Right ventricle myocardium superior (tissue), 1 donor: ENCODE results near the gene PPP2R5C. TPM values are rescaled to one million over a fixed set of nuclear protein-coding genes. Genes with fewer than 3 reads are reported as not detected.
"Not testable (repeated sequence)": the region's sequence is repeated elsewhere in the genome, so short reads cannot be mapped to it uniquely, and the experiment has no call there.

Experiments
- ATAC-seq: fragments of 200-7000 bp; cut with Tn5 transposase; one replicate; pipeline ENCODE4 v1.9.1; 2020; ENCODE audit warnings: mild to moderate bottlenecking; ENCODE audit not compliant: poor library complexity
- DNase-seq: peaks from one replicate; pipeline ENCODE4 v3.0.0-alpha.2; 2020
- intact Hi-C: fragments of 100-400 bp; cut with DNase I; formaldehyde crosslinking; loops from one replicate; pipeline ENCODE4 v1.11.2; 2022
- total RNA-seq: library from RNA; stranded (reverse); fragmentation: NEBNext Ultra II Directional; extraction: Animal tissue kit (Norgen Biotek cat#: 25700); gene quantifications from one replicate; pipeline ENCODE4 v1.2.1, GENCODE V29; 2021
- donor health status: DM: no; HTN: yes; CAD: no; lungs with severe emphysema.

Gene PPP2R5C
- total RNA-seq, 1 donor from 2014 or later, result 169 TPM

DNA sequence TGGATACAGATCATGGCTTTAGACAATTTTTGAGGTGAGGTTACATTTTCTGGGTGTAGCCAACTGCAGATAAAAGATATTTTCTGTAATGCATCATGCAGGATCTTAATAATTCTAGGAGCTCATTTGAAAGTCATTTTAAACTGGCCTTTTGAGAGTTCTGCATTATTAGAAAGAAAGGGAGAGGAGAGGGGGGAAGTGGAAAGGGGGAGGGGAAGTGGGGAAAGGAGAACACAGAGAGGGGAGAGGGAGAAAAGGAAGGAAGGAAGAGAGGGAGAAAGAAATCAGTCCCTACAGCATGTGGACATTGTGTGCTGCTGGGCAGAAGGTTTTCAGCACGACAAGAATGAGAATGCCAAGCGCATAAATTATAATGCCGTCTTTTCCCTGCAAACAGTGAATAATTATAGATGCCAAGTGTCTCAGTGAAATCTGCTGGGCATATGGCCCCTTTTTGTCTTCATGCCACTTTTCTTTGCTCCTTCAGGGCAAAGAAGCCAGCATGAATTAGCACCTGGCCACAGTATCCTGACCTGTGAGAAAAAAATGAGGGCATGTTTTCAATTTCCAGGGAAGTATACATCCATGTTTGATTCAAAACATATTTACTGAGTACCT is 22.7 kb upstream of the PPP2R5C start:
- ATAC-seq (no peak), DNase-seq (no peak)
- intact Hi-C loops, result no loop called here

DNA sequence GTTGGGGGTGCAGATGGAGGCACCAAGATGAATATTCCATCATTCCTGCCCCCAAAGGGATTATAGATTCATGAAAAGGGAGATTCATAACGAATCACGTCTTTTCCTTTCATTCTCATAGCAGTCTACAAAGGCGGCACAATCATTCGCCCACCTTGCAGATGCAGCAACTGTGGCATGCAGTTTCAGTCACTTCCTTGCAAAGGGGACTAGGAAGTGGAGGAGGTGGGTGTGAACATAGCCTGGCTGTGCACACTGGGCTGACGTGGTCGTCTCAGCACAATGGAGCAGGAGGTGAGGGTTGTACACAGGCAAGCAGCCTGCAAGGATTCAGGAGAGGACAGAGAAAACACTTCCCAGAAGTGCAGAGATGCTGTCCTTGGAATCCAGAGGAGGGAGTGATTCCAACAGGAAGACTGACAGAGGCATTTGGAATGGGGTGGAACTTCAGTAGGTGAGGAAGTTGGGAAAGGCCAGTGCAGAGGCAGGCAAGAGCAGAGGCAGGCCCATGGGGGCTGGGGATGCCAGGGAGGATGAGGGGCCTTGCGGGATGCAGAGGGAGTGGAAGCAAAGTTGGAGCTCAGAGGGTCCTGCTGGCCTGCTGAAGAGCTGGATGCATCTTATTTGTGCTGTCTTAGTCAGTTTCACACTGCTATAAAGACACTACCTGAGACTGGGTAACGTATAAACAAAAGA is 21.9 kb upstream of the PPP2R5C start:
- intact Hi-C loops, result no loop called here
- DNase-seq (no peak), ATAC-seq (no peak)

DNA sequence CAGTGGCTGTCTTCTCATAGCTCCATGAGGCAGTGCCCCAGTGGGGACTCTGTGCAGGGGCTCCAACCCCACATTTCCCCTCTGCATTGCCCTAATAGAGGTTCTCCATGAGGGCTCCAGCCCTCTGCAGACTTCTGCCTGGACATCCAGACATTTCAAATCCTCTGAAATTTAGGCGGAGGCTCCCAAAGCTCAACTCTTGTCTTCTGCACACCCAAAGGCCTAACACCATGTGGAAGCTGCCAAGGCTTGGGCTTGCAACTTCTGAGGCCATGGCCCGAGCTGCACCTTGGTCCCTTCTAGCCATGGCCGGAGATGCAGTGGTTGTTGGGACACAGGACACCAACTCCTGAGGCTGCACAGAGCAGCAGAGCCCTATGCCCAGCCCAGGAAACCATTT is 20.5 kb upstream of the PPP2R5C start:
- ATAC-seq (no peak), DNase-seq (no peak)
- intact Hi-C loops, result no loop called here

DNA sequence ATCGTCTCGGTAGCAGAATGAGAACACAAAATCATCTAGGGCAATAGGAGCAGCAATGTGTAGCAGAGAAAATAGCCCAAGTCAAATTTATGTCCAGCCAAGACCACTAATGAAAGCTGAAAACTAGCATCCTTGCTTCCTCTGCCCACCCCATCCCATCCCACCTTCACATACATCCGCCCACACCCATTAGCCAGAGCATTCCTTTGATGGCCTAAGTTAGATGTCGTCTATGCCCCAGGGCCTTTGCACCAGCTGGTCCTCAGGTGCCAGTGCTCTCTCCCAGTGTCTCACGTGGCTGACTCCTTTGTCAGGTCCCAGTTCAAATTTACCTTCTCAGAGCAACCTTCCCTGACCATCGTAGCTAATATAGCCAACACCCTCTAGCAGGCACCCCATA is 17.8 kb upstream of the PPP2R5C start:
- DNase-seq (no peak), ATAC-seq (no peak)
- intact Hi-C loops, result no loop called here

DNA sequence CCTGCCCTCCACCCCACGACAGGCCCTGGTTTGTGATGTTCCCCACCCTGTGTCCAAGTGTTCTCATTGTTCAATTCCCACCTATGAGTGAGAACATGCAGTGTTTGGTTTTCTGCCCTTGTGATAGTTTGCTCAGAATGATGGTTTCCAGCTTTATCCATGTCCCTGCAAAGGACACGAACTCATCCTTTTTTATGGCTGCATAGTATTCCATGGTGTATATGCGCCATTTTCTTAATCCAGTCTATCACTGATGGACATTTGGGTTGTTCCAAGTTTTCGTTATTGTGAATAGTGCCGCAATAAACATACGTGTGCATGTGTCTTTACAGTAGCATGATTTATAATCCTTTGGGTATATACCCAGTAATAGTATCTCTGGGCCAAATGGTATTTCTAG is 17.1 kb upstream of the PPP2R5C start:
- ATAC-seq, intact Hi-C loops, DNase-seq: not testable (repeated sequence)

DNA sequence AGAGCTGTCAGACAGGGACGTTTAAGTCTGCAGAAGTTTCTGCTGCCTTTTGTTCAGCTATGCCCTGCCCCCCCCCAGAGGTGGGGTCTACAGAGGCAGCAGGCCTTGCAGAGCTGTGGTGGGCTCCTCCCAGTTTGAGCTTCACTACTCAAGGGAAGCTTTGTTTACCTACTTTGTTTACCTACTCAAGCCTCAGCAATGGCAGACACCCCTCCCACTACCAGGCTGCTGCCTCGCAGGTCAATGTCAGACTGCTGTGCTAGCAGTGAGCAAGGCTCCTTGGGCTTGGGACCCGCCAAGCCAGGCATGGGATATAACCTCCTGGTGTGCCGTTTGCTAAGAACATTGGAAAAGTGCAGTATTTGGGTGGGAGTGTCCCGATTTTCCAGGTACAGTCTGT is 11.8 kb upstream of the PPP2R5C start:
- intact Hi-C loops, ATAC-seq, DNase-seq: not testable (repeated sequence)

DNA sequence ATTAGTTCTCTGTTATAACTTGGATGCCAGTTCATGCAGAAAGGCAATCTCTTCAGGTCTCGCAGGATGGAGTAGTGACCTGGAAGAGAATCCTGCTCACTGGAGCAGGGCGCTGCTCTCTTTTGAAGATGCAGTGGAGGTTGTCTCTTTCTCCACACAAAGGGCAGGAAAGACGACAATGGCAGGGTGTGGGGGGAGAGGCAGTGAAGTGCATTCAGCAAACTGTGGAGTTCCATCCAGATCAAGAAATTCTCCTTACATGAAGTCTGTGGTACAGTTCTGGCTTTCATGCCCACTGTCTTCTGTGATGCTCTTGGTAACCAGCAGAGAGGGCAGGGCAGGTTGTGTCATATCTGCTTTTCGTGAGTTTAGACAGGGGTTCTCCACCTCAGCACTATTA is 6.6 kb upstream of the PPP2R5C start:
- ATAC-seq, result no peak
- intact Hi-C loops, result loop anchor here (5.0 kb wide), 1 partner anchor 33 kb away; no protein-coding TSS in a partner anchor

DNA sequence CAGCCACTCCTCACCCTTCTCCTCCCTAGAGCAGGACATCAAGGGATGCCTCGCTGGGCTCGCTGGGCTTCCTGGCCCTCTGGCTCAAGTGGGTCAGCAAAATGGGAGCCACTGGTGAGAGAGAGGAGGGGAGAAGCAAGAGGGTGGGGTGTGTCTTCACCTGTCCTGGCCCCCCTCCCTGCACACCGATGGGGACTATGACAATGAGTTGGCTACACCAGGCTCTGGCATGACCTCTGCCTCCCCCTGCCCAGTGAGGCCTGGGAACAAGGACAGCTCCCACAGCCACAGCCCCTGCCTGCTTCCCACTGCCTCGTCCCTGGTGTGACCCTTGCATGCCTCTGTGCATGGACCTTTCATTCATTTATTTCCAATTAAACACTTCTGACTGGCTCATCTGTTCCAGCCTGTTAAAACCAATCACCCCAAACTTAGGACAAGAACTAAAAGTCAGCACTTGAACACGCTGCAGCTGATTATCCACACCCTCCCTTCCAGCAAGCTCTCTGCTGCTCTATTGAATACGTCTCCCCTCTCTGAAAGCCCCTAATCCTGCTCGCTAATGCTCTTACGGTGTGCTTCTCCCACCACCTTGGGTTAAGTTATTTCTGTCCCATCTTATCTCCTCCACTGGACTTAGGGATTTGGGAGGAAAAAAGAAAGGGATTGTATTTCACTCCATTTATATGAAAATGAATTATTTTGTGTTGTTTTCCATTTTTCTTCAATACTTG is 5.8 kb upstream of the PPP2R5C start:
- DNase-seq (no peak), ATAC-seq (no peak)
- intact Hi-C loops, result loop anchor here (5.0 kb wide), 1 partner anchor 33 kb away; no protein-coding TSS in a partner anchor

More for the DNA sequence above, 6.6 kb upstream of the PPP2R5C start:
- DNase-seq, result no peak

DNA sequence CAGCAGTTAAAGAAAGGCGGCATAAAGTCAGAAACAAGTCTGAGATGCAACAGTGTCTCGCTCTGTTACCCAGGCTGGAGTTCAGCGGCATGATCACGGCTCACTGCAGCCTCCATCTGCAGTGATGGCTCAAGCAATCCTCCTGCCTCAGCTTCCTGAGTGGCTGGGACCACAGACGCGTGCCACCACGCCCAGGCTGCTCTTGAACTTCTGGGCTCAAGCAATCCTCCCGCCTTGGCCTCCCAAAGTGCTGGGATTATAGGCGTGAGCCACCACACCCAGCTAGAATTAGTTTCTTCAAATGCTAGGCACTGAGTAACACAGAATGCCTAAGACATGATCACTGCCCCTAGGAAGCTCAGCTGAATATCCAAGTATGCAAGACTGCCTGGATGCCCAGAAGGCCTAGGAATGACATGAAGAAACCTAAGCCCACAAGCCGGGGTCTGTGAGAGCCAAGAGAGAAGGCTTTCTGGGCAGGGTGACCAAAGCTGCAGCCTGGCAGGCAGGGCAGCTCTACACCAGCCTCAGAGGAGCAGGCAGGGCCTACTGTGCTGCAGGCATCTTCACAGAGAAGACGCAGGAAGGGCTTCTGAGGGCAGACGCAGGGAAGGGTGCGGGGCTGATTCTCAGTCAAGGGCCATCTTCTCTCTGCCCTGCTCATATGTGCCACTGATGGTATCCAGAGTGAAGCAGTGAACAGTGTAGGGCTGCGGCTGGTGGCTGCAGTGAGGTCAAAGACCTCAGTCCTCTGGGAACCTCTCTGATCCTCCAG is 4.3 kb upstream of the PPP2R5C start:
- intact Hi-C loops, result loop anchor here (5.0 kb wide), 1 partner anchor 35 kb away; no protein-coding TSS in a partner anchor
- DNase-seq (no peak), ATAC-seq (no peak)

DNA sequence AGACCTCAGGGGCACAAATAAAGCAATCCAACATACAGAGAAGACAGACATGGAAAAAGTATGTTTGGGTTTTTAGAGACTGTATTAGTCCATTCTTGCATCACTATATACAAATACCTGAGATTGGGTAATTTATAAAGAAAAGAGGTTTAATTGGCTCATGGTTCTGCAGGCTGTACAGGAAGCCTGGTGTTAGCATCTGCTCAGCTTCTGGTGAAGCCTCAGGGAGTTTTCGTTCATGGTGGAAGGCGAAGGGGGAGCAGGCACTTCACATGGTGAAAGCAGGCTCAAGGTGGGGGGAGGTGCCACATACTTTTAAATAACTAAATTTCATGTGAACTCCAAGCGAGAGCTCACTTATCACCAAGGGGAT is 3.7 kb upstream of the PPP2R5C start:
- no peak for DNase-seq
- ATAC-seq, result no peak
- intact Hi-C loops, result loop anchor here (5.0 kb wide), 1 partner anchor 36 kb away; no protein-coding TSS in a partner anchor

DNA sequence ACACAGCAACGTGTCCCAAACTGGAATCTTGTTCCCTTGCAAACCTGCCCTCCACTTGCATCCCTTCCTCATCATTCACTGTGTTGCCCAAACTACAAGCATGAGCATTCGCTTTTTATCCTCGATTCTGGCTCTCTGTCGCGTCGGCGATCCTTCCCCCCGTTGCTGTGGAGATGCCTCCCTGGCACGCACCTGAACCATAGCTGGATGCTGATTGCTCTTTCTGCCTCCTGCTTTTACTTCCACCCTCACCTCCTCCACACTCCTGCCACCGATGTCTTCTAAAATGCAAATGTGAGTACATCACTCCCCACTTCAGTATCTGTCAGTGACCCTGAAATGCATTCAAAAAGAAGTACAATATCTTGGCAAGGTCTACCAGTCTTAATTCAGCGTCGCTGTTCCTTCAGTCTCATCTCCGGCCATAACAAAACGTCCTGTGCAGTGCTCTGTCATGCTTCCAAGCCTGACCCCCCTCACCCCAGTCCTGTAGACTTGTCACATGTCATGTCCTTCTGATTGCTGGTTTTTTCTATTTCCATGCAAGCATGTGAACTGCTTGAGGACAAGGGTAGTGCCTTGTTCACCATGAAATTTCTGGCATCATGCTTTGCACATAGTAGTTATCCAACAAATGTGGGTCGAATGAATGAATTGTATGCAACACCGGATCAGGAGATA is 2.5 kb upstream of the PPP2R5C start:
- DNase-seq, result no peak
- intact Hi-C loops, result loop anchor here (5.0 kb wide), 1 partner anchor 37 kb away; no protein-coding TSS in a partner anchor
- no peak for ATAC-seq

DNA sequence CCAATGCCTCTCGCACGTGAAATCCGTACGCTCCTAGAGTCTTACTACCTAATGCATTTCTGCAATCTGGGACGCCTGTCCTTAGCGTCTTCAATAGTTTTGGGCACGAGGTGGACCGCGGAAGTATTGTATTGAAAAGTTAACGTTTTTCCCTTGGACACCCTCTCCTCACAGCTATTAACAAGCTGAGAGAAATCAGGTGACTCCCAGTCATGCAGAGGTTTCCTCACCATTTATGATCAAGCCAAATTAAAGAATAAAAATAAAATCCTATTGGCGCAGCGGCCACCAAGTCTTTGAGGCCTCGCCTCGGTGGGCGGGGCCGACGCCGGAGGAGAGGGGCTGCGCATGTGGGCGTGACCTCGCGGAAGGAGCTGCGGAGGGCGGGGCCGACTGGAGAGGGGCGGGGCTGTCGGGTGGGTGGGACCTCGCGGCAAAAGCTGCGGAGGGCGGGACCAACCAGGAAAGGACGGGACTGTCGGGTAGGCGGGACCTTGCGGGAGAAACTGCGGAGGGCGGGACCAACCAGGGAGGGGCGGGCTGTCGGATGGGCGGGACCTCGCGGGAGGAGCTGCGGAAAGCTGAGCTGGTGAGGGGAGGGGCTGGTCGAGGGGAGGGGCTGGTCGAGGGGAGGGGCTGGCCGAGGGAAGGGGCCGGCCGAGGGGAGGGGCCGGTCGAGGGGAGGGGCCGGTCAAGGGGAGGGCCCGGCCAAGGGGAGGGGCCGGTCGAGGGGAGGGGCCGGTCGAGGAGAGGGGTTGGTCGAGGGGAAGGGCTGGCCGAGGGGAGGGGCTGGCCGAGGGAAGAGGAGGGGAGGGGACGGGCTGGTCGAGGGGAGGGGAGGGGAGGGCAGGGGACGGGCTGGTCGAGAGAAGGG is 1.1 kb upstream of the PPP2R5C start:
- intact Hi-C loops, result no loop called here
- ATAC-seq (peak; percentile 89), DNase-seq (peak; percentile 98)

DNA sequence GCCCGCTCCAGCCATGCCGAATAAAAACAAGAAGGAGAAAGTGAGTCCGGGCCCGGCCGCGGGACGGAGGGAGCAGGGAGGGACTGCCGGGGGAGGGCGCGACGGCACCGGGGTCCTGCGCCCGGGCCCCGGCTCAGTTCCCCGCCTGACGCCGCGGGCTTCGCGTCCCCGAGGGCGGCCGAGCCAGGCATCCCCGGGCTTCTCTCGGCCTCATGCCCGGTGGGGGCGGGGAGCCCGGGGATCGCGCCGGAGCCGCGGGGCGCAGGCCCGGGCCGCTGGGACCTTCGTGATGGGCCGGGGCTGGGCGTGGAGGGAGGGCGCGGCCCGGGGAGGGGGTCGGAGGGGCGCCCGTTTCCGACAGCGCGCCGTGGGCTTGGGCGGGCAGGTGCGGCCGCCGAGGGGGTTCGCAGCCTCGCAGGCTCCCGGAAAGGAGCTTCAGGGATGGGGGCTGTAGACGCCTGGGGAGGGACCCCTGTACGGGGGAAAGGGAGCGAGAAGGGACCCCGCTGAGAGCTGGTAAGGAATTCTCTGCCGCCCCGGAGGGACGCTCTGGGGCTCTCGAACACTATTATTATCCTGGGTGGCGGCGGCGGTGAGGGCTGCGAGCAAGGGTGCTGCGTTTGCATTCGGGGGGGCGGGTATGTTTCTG is 496 bp downstream of the PPP2R5C start:
- intact Hi-C loops, result no loop called here
- peak; percentile 68 for DNase-seq
- ATAC-seq, result no peak

DNA sequence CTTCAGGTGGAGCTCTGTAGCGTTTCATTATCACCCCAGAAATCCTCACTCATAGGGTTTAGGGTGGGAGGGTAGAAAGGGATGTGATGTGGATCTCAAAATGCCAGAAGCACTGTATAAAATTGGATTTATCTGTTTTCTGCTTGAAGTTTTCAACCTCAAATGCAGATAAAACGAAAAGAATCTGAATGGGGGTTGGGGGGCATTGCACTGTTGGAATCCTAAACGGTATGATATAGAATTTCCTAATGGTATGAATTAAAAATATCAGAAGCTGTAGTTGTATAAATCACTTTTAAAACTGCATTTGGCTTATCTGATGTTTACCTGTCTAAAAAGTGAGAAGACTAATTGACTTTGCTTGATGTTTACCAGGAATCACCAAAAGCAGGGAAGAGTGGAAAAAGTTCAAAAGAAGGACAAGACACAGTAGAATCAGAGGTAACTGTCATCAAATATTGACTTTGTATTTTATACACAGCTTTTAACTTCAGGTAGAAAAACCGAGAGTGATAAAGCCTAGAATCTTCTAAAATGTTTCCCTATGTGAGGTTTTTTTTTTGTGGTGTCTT is 1.1 kb downstream of the PPP2R5C start:
- DNase-seq, result no peak
- ATAC-seq, result no peak
- intact Hi-C loops, result no loop called here

DNA sequence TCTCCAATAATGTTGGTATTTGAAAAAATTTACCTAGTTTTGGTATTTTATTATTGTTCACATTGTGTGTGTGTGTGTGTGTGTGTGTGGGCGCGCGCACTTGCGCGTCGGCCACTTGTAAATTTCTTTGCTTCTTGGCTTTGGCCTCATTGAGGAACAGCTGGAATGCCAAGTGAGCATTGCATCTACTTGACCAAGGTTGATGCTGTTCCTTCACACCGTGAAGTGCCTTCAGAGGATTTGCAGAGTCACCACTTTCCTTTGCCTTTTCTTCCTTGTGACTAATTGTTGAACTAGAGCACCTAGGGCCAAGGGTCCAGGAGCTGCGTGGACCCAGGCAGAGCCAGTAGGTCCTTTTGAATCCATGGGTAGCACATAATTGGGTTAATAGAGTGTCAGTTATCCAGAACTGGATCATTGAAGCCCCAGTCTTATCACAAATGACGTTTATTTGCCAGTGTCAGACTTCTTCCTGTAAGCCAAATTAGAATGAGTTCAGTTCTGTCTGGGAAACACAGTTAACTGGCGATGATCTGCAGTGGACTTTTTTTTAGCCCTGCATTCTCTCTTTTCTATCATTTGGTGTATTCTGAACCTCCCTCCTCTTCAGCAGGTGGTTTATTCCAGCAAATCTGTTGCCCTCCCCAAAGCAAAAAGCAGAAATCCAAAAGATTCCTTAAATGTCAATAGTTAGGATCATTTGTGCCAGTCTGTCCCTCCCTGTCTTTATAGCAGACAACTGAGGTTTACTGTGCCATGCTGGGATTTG is 2.6 kb downstream of the PPP2R5C start:
- DNase-seq, result no peak
- no peak for ATAC-seq
- intact Hi-C loops, result no loop called here
